ENCODE measurements around the gene NUP43. TPM values are rescaled to one million over a fixed set of nuclear protein-coding genes. Genes with fewer than 3 reads are reported as not detected.

The NUP43 gene
- total RNA-seq: 10 to 100 TPM; 54.6 to 84.8 TPM

- peaks cover 46% of the 10 kb centered on the region for H3K36me3 Mint-ChIP-seq (ENCODE audit: low read depth)
- H3K4me3 Mint-ChIP-seq: peak within 1 kb of the TSS; percentile 92
- peak within 1 kb of the TSS; percentile 89 for H3K27ac Mint-ChIP-seq
- H3K9me3 Mint-ChIP-seq: no peaks in the 10 kb centered on the region
- H3K4me1 Mint-ChIP-seq: peaks cover 15% of the 10 kb centered on the region
- peak; percentile 67 for ATAC-seq (replicated peaks)
- no peaks in the 10 kb centered on the region for H3K27me3 Mint-ChIP-seq
These were observed at the start of gene NUP43 for GRCh38 chr6:149746147-149746946. TSS of gene NUP43 (minus strand) at chr6:149746529. CDS start at chr6:149746495, 34 bp downstream.

- Mint-ChIP-seq H3K4me1 (peaks cover 4% of the 10 kb centered on the region), H3K36me3 (ENCODE audit: low read depth) (peaks cover 50% of the 10 kb centered on the region), H3K4me3 (no peak overlapping the region), H3K9me3 (no peaks in the 10 kb centered on the region), H3K27ac (no peak overlapping the region), H3K27me3 (no peaks in the 10 kb centered on the region)
- no peak for ATAC-seq (replicated peaks)
These were observed 37.2 kb upstream of the NUP43 start for GRCh38 chr6:149783551-149783950.

- Mint-ChIP-seq H3K36me3 (ENCODE audit: low read depth) (peaks cover 60% of the 10 kb centered on the region), H3K4me3 (no peak overlapping the region), H3K27ac (no peak overlapping the region), H3K4me1 (no peaks in the 10 kb centered on the region), H3K9me3 (no peaks in the 10 kb centered on the region), H3K27me3 (no peaks in the 10 kb centered on the region)
- no peak for ATAC-seq (replicated peaks)
These were observed 36.0 kb upstream of the NUP43 start for GRCh38 chr6:149782337-149782736.

- Mint-ChIP-seq H3K4me3 (no peak overlapping the region), H3K36me3 (ENCODE audit: low read depth) (peaks cover 66% of the 10 kb centered on the region), H3K27ac (no peak overlapping the region), H3K27me3 (no peaks in the 10 kb centered on the region), H3K9me3 (no peaks in the 10 kb centered on the region), H3K4me1 (no peaks in the 10 kb centered on the region)
- ATAC-seq (replicated peaks): no peak
These were observed 35.4 kb upstream of the NUP43 start for GRCh38 chr6:149781715-149782114.

- Mint-ChIP-seq H3K27ac (no peak overlapping the region), H3K4me1 (no peaks in the 10 kb centered on the region), H3K4me3 (no peak overlapping the region), H3K9me3 (no peaks in the 10 kb centered on the region), H3K27me3 (no peaks in the 10 kb centered on the region), H3K36me3 (ENCODE audit: low read depth) (peaks cover 80% of the 10 kb centered on the region)
- no peak for ATAC-seq (replicated peaks)
These were observed 33.3 kb upstream of the NUP43 start for GRCh38 chr6:149779644-149779963.

GRCh38 chr6:149777624-149778023, 31.3 kb upstream of the NUP43 start:
- ATAC-seq (replicated peaks): no peak
- Mint-ChIP-seq H3K4me1 (no peaks in the 10 kb centered on the region), H3K36me3 (ENCODE audit: low read depth) (peaks cover 82% of the 10 kb centered on the region), H3K27ac (no peak overlapping the region), H3K27me3 (no peaks in the 10 kb centered on the region), H3K9me3 (no peaks in the 10 kb centered on the region), H3K4me3 (no peak overlapping the region)

GRCh38 chr6:149771925-149772324, 25.6 kb upstream of the NUP43 start:
- no peaks in the 10 kb centered on the region for H3K9me3 Mint-ChIP-seq
- no peak overlapping the region for H3K4me3 Mint-ChIP-seq
- H3K27ac Mint-ChIP-seq: no peak overlapping the region
- no peak for ATAC-seq (replicated peaks)
- peaks cover 78% of the 10 kb centered on the region for H3K36me3 Mint-ChIP-seq (ENCODE audit: low read depth)
- H3K27me3 Mint-ChIP-seq: no peaks in the 10 kb centered on the region
- H3K4me1 Mint-ChIP-seq: peaks cover 10% of the 10 kb centered on the region

- H3K27ac Mint-ChIP-seq: no peak overlapping the region
- peaks cover under 1% of the 10 kb centered on the region for H3K9me3 Mint-ChIP-seq
- H3K4me1 Mint-ChIP-seq: peaks cover 15% of the 10 kb centered on the region
- H3K36me3 Mint-ChIP-seq (ENCODE audit: low read depth): peaks cover 78% of the 10 kb centered on the region
- ATAC-seq (replicated peaks): no peak
- H3K4me3 Mint-ChIP-seq: no peak overlapping the region
- no peaks in the 10 kb centered on the region for H3K27me3 Mint-ChIP-seq
These were observed 24.9 kb upstream of the NUP43 start for GRCh38 chr6:149771185-149771584.

- Mint-ChIP-seq H3K4me3 (no peak overlapping the region), H3K36me3 (ENCODE audit: low read depth) (peaks cover 77% of the 10 kb centered on the region), H3K27me3 (no peaks in the 10 kb centered on the region), H3K9me3 (peaks cover 4% of the 10 kb centered on the region), H3K27ac (no peak overlapping the region), H3K4me1 (peaks cover 19% of the 10 kb centered on the region)
- ATAC-seq (replicated peaks): no peak
These were observed 23.3 kb upstream of the NUP43 start for GRCh38 chr6:149769676-149770075.

GRCh38 chr6:149766156-149766769, 19.9 kb upstream of the NUP43 start:
- no peak for ATAC-seq (replicated peaks)
- Mint-ChIP-seq H3K36me3 (ENCODE audit: low read depth) (peaks cover 53% of the 10 kb centered on the region), H3K4me3 (no peak overlapping the region), H3K27me3 (no peaks in the 10 kb centered on the region), H3K9me3 (peaks cover 4% of the 10 kb centered on the region), H3K4me1 (peaks cover 19% of the 10 kb centered on the region), H3K27ac (no peak overlapping the region)

GRCh38 chr6:149763866-149764265, 17.5 kb upstream of the NUP43 start:
- no peak for ATAC-seq (replicated peaks)
- H3K36me3 Mint-ChIP-seq (ENCODE audit: low read depth): peaks cover 55% of the 10 kb centered on the region
- no peak overlapping the region for H3K27ac Mint-ChIP-seq
- H3K4me1 Mint-ChIP-seq: peaks cover 9% of the 10 kb centered on the region
- no peaks in the 10 kb centered on the region for H3K27me3 Mint-ChIP-seq
- no peak overlapping the region for H3K4me3 Mint-ChIP-seq
- H3K9me3 Mint-ChIP-seq: peaks cover 4% of the 10 kb centered on the region

- no peaks in the 10 kb centered on the region for H3K27me3 Mint-ChIP-seq
- H3K4me3 Mint-ChIP-seq: no peak overlapping the region
- ATAC-seq (replicated peaks): no peak
- peaks cover 5% of the 10 kb centered on the region for H3K4me1 Mint-ChIP-seq
- peaks cover 38% of the 10 kb centered on the region for H3K36me3 Mint-ChIP-seq (ENCODE audit: low read depth)
- H3K9me3 Mint-ChIP-seq: peaks cover 4% of the 10 kb centered on the region
- H3K27ac Mint-ChIP-seq: no peak overlapping the region
These were observed 15.1 kb upstream of the NUP43 start for GRCh38 chr6:149761438-149761837.

GRCh38 chr6:149756261-149756636, 9.9 kb upstream of the NUP43 start:
- Mint-ChIP-seq H3K9me3 (no peaks in the 10 kb centered on the region), H3K27ac (no peak overlapping the region), H3K4me1 (peaks cover 6% of the 10 kb centered on the region), H3K36me3 (ENCODE audit: low read depth) (peaks cover 29% of the 10 kb centered on the region), H3K27me3 (no peaks in the 10 kb centered on the region), H3K4me3 (no peak overlapping the region)
- ATAC-seq (replicated peaks): no peak

- H3K9me3 Mint-ChIP-seq: no peaks in the 10 kb centered on the region
- H3K4me3 Mint-ChIP-seq: no peak overlapping the region
- peaks cover 8% of the 10 kb centered on the region for H3K4me1 Mint-ChIP-seq
- no peak for ATAC-seq (replicated peaks)
- peak overlapping the region; percentile 10 for H3K27ac Mint-ChIP-seq
- H3K27me3 Mint-ChIP-seq: no peaks in the 10 kb centered on the region
- H3K36me3 Mint-ChIP-seq (ENCODE audit: low read depth): peaks cover 27% of the 10 kb centered on the region
These were observed 9.3 kb upstream of the NUP43 start for GRCh38 chr6:149755300-149756260.

All from activated T-helper 17 cell treated with anti-CD3 and anti-CD28 coated beads, Interleukin-2, amount 50 U/mL, for 72 hours (primary cell).